AG09309 (cell line): Measurements from ENCODE around the gene DCBLD2.

Experiments
- DNase-seq: peaks from one replicate; pipeline ENCODE4 v3.0.0-alpha.2; 2010; ENCODE audit warnings: low read depth
- H3K4me3 ChIP-seq: 2 replicates; pipeline ENCODE4 v1.5.1; 2011; ENCODE audit warnings: mild to moderate bottlenecking, low read depth, low read length, moderate library complexity; ENCODE audit not compliant: control insufficient read depth
- TF ChIP-seq, protein P1 (sequence below): IDR thresholded peaks from 2 replicates; pipeline ENCODE4 v1.5.1; 2011; ENCODE audit warnings: mild to moderate bottlenecking, low read depth, low read length, inconsistent platforms; ENCODE audit not compliant: insufficient read depth, control insufficient read depth; ENCODE audit errors: missing control alignments

DCBLD2 gene

DNA sequence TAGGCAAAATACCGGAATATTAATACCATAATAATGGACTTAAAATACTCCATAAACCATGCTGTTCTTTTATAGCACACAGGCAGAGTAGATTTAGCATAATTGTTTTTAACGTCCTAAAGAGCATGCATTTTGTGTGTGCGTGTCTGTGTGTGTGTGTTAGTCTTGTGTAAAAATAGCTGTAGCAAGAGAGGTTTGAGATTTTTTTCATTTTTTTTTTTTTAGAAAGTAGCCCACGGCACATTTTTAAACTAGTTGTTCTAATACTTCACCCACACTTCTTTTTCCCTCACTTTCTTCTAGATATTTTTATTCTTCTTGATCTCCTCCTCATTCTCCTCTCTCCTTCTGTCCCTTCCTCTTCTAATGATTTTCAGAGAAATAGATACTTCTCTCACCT is 145.9 kb downstream of the DCBLD2 start:
- TF ChIP-seq, protein P1, sequence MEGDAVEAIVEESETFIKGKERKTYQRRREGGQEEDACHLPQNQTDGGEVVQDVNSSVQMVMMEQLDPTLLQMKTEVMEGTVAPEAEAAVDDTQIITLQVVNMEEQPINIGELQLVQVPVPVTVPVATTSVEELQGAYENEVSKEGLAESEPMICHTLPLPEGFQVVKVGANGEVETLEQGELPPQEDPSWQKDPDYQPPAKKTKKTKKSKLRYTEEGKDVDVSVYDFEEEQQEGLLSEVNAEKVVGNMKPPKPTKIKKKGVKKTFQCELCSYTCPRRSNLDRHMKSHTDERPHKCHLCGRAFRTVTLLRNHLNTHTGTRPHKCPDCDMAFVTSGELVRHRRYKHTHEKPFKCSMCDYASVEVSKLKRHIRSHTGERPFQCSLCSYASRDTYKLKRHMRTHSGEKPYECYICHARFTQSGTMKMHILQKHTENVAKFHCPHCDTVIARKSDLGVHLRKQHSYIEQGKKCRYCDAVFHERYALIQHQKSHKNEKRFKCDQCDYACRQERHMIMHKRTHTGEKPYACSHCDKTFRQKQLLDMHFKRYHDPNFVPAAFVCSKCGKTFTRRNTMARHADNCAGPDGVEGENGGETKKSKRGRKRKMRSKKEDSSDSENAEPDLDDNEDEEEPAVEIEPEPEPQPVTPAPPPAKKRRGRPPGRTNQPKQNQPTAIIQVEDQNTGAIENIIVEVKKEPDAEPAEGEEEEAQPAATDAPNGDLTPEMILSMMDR: no peak
- DNase-seq: no peak

DNA sequence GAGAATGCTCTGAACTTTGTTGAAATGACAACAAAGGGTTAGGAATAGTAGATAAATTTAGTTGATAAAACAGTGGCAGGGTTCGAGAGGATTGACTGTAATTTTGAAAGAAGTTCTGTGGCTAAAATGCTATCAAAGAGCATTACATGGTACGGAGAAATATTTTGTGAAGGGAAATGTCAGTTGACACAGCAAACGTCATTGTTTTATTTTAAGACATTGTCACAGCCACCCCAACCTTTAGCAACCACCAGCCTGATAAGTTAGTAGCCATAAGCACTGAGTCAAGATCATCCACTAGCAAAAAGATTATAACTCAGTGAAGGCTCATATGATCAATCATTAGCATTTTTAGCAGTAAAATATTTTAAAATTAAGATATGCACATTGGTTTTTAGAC is 147.0 kb downstream of the DCBLD2 start:
- TF ChIP-seq, protein P1: no peak
- no peak for DNase-seq

More for the DNA sequence above, 145.9 kb downstream of the DCBLD2 start:
- no peak overlapping the region for H3K4me3 ChIP-seq

DNA sequence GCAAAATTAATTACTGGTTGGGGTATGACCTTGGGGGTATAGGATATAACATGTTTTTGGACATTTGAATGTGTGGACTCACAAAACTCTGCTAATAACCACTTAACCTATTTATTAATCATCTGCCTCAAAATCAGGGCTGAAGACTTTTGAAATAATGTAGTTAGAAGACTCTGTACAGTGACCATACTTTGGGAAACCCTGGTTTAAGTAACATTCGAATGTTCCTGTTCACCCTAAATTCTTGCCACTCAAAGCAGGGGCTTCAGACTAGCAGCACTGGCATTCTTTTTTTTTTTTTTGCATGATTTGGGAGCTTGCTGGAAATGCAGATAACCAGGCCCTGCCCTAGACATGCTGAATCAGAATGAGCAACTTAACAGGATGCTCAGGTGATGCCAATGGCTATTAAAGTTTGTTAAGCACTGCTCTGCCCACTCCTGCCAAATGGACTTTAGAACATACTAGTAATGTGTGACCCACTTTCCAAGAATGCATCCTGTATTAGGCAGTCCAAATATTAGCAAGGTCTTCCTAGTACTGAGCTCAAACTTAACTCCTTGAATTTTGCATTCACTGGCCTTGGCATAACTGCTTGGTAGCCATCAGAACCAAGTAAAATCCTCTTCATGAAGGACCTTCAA is 151.1 kb downstream of the DCBLD2 start:
- TF ChIP-seq, protein P1: no peak
- no peak overlapping the region for H3K4me3 ChIP-seq
- DNase-seq: no peak

More for the DNA sequence above, 147.0 kb downstream of the DCBLD2 start:
- no peak overlapping the region for H3K4me3 ChIP-seq

DNA sequence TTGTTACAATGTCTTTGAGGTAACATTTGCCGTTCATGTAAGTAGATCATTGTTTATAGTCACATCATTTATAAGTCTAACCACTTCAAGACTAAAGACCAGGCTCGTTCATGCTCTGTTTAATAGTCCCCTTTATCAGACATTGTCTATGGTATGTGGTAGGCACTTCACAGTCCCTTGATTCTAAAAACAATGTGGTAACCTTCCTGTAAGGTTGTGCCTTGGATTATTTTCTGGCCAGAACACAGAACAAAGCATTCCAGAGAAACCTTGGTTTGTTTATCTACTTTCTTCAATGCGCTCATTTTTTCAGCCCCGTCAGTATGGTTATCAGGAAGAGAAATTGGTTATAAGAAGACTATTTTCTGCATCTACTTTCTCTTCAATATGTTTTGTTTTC is 154.6 kb downstream of the DCBLD2 start:
- no peak for DNase-seq
- H3K4me3 ChIP-seq: no peak overlapping the region
- TF ChIP-seq, protein P1: no peak

DNA sequence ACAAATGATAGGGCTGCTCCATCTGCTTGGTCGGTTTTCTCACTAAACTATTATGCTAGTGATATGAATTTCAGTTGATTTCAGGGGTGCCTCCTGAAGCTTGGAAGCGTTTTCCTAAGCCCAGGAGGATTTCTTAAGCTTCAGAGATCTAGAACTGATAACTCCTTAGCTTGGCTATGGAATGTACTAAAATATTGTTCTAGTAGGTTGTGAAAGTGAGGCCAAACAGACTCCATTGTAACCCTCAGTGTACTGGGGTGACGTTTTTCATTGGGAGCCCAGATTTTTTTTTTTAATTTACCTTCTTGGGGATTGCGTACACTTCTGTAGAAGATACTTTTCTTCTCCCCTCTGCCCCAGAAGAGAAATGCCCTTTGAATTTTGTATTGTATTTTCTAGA is 155.4 kb downstream of the DCBLD2 start:
- H3K4me3 ChIP-seq: no peak overlapping the region
- TF ChIP-seq, protein P1: no peak
- DNase-seq: no peak
